ENCODE measurements around the gene SUMO1. TPM values are rescaled to one million over a fixed set of nuclear protein-coding genes. Genes with fewer than 3 reads are reported as not detected.
A peak's percentile ranks its signal among the peaks of the same experiment; 100 is the strongest.

The SUMO1 gene
- total RNA-seq, 1 experiment from 2014 or later = 67.9 TPM

DNA sequence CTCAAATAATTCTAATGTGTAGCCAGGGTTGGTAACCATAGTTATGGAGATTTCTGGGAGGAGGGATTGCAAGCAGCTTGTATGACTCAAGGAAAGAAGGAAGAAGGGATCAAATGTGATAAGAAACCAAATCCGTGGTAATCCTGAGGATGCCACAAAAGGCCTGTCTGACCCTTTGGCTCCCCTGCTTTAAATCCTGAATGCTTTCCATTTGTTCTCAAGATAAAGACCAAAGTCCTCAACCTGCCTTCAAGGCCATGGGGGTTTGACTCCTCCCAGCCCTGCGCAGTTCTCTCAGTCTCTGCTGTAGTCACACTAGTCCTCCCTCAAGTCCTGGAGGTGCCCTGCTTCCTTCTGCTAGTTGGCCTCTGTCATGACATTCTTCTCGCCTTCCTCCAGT, 74.0 kb downstream of the SUMO1 start:
- Mint-ChIP-seq H3K27me3 (ENCODE audit: insufficient read depth, unreplicated experiment) (no peaks in the 10 kb centered on the region), H3K9me3 (ENCODE audit: unreplicated experiment) (no peaks in the 10 kb centered on the region), H3K36me3 (ENCODE audit: insufficient read depth, unreplicated experiment) (no peaks in the 10 kb centered on the region), H3K4me3 (ENCODE audit: unreplicated experiment) (no peak overlapping the region), H3K27ac (ENCODE audit: low read depth, unreplicated experiment) (no peak overlapping the region), H3K4me1 (ENCODE audit: insufficient read depth, unreplicated experiment) (no peaks in the 10 kb centered on the region)
- intact Hi-C loops (cut with micrococcal nuclease) = no loop called here
- CTCF ChIA-PET = interaction anchor here (0.6 to 3.8 kb wide), 4 partner anchors 14 to 304 kb away, joined by 3 to 21 read pairs (median 4); no protein-coding TSS in a partner anchor
- POLR2A ChIA-PET = no interaction called here
- no peak for DNase-seq (ENCODE audit: unreplicated experiment)
- no TSS peak for BruUV-seq (replicated peaks)
- TF ChIP-seq, protein P1, sequence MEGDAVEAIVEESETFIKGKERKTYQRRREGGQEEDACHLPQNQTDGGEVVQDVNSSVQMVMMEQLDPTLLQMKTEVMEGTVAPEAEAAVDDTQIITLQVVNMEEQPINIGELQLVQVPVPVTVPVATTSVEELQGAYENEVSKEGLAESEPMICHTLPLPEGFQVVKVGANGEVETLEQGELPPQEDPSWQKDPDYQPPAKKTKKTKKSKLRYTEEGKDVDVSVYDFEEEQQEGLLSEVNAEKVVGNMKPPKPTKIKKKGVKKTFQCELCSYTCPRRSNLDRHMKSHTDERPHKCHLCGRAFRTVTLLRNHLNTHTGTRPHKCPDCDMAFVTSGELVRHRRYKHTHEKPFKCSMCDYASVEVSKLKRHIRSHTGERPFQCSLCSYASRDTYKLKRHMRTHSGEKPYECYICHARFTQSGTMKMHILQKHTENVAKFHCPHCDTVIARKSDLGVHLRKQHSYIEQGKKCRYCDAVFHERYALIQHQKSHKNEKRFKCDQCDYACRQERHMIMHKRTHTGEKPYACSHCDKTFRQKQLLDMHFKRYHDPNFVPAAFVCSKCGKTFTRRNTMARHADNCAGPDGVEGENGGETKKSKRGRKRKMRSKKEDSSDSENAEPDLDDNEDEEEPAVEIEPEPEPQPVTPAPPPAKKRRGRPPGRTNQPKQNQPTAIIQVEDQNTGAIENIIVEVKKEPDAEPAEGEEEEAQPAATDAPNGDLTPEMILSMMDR (IDR thresholded peaks at IDR 0.05; ENCODE audit: unreplicated experiment) = no peak

DNA sequence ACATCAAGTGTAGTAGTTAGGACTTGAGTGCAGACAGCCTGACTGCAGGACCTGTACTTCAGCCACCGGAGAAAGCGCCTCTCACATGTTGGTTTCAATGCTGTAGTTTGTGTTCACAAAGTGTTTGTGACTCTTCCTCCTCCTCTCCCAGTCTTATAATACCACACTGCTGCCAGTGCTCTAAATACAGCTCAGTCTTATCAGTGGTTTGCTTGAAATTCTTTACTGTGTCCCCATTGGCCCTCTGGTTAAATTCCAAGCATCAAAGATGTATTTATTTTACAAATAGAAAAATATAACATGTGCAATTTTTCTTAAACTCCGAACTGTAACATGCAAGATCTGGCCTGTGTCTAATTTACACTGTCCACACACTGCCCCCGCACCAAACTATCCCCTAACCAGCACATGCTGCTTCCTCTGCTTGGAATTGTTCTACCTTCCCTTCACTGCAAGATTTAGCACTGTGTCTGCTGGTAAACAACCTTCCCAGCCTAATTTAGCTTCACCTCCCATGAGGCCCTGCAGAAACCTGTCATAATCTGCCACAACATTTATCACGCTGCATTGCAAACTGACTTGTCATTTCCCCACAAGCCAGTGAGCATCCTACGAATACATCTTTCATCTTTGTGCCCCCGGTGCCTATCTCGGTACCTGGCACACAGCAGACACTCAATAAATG, 77.1 kb downstream of the SUMO1 start:
- BruUV-seq (replicated peaks) = no TSS peak
- CTCF ChIA-PET = interaction anchor here (1.1 to 1.6 kb wide), 2 partner anchors 17 to 301 kb away, joined by 3 to 5 read pairs; no protein-coding TSS in a partner anchor
- intact Hi-C loops (cut with micrococcal nuclease) = no loop called here
- H3K9me3 Mint-ChIP-seq (ENCODE audit: unreplicated experiment) = no peaks in the 10 kb centered on the region
- POLR2A ChIA-PET = no interaction called here
- no peak overlapping the region for H3K4me3 Mint-ChIP-seq (ENCODE audit: unreplicated experiment)
- TF ChIP-seq, protein P1 (IDR thresholded peaks at IDR 0.05; ENCODE audit: unreplicated experiment) = no peak
- peaks cover 7% of the 10 kb centered on the region for H3K27me3 Mint-ChIP-seq (ENCODE audit: insufficient read depth, unreplicated experiment)
- no peak overlapping the region for H3K27ac Mint-ChIP-seq (ENCODE audit: low read depth, unreplicated experiment)
- no peaks in the 10 kb centered on the region for H3K36me3 Mint-ChIP-seq (ENCODE audit: insufficient read depth, unreplicated experiment)
- no peaks in the 10 kb centered on the region for H3K4me1 Mint-ChIP-seq (ENCODE audit: insufficient read depth, unreplicated experiment)
- DNase-seq (ENCODE audit: unreplicated experiment) = no peak

DNA sequence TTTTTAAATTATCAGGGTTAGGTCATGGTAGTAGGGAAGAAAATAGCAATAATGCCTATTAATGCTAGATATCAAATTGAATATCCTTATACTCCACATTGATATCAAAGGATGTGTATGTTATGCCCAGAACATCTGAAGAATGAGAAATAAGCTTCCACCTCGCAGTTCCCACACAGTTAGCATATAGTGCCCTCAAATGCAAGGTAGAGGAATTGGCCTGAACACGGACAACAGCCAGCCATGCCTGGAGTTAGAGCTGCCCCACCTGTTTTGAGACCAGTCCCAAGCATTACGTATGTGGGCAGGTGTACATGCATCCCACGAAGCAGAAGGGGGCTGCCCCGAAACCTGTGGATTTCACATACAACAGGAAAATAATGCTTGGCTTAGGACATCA, 79.6 kb downstream of the SUMO1 start:
- Mint-ChIP-seq H3K4me1 (ENCODE audit: insufficient read depth, unreplicated experiment) (no peaks in the 10 kb centered on the region), H3K4me3 (ENCODE audit: unreplicated experiment) (no peak overlapping the region), H3K27ac (ENCODE audit: low read depth, unreplicated experiment) (no peak overlapping the region), H3K27me3 (ENCODE audit: insufficient read depth, unreplicated experiment) (peaks cover 10% of the 10 kb centered on the region), H3K9me3 (ENCODE audit: unreplicated experiment) (no peaks in the 10 kb centered on the region), H3K36me3 (ENCODE audit: insufficient read depth, unreplicated experiment) (no peaks in the 10 kb centered on the region)
- DNase-seq (ENCODE audit: unreplicated experiment) = peak; percentile 26
- POLR2A ChIA-PET = interaction anchor here (0.8 kb wide), 1 partner anchor 299 kb away, joined by 4 read pairs; no protein-coding TSS in a partner anchor
- intact Hi-C loops (cut with micrococcal nuclease) = loop anchor here (2.0 to 5.0 kb wide), 3 partner anchors 298 to 376 kb away; partner anchors contain the start of gene ALS2
- BruUV-seq (replicated peaks) = no TSS peak
- TF ChIP-seq, protein P1 (IDR thresholded peaks at IDR 0.05; ENCODE audit: unreplicated experiment) = no peak
- CTCF ChIA-PET = interaction anchor here (0.5 to 1.8 kb wide), 6 partner anchors 9 to 912 kb away, joined by 3 to 5 read pairs (median 4); no protein-coding TSS in a partner anchor

DNA sequence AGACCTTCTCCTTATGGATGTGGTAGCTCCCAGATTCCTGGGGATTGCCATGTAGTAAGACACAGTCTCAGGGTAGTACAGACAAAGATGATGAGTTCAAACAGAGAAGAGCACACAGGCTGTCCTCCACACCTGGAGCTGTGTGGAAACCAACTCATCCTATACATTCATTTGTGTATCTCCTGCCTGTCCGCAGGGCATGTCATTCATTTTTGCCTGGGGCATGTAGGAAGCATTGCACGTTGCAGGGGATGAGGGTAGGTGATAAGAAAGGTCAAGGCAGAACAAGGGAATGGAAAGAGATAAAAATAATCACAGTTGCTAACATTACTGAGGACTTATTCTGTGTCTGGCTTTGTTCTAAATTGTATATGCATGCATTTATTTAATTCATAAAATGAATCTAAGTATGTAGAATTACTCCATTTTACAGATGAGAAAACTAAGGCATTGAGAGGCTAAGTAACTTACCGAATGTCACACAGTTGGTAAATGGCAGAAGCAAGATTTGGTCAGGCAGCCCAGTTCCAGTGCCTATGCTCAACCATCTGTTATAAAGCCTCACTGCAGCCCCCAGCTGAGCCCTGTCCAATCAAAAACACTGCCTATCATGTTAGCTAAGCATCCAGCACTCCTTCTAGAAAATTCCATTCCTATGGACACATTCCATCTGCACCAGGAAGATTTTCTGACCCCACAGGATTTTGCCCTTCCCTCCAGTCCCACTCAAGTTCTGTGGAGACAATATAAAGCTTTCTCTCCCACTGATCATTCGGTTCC, 81.0 kb downstream of the SUMO1 start:
- no peaks in the 10 kb centered on the region for H3K4me1 Mint-ChIP-seq (ENCODE audit: insufficient read depth, unreplicated experiment)
- H3K27me3 Mint-ChIP-seq (ENCODE audit: insufficient read depth, unreplicated experiment) = peaks cover 19% of the 10 kb centered on the region
- TF ChIP-seq, protein P1 (IDR thresholded peaks at IDR 0.05; ENCODE audit: unreplicated experiment) = no peak
- H3K27ac Mint-ChIP-seq (ENCODE audit: low read depth, unreplicated experiment) = no peak overlapping the region
- intact Hi-C loops (cut with micrococcal nuclease) = loop anchor here (5.0 kb wide), 2 partner anchors 360 to 375 kb away; partner anchors contain the start of gene ALS2
- POLR2A ChIA-PET = no interaction called here
- no peaks in the 10 kb centered on the region for H3K36me3 Mint-ChIP-seq (ENCODE audit: insufficient read depth, unreplicated experiment)
- H3K9me3 Mint-ChIP-seq (ENCODE audit: unreplicated experiment) = no peaks in the 10 kb centered on the region
- no peak overlapping the region for H3K4me3 Mint-ChIP-seq (ENCODE audit: unreplicated experiment)
- CTCF ChIA-PET = interaction anchor here (0.6 to 1.1 kb wide), 2 partner anchors 55 to 297 kb away, joined by 3 to 4 read pairs; no protein-coding TSS in a partner anchor
- DNase-seq (ENCODE audit: unreplicated experiment) = no peak
- BruUV-seq (replicated peaks) = no TSS peak

All from MCF 10A (cell line).